Measurements from ENCODE around the gene SLC6A3. TPM values are rescaled to one million over a fixed set of nuclear protein-coding genes. Genes with fewer than 3 reads are reported as not detected.

Gene SLC6A3
- total and polyA plus RNA-seq, 2 donors (not counting 1 experiment from before 2014, with no cell fraction given): 0.01 to 0.15 TPM

GRCh38 chr5:1344975-1345838, 100.0 kb downstream of the SLC6A3 start, which contains the start of gene CLPTM1L:
CLPTM1L (minus strand) TSS chr5:1345099; CDS start chr5:1344841, 258 bp downstream.
- peak within 1 kb of the TSS; percentile 91 for H3K4me3 Mint-ChIP-seq
- peaks cover 29% of the 10 kb centered on the region for H3K4me1 Mint-ChIP-seq
- Histone ChIP-seq H3K79me2 (ENCODE audit: control insufficient read depth, insufficient read depth, low read length) (peaks cover 48% of the 10 kb centered on the region), H3K4me3 (ENCODE audit: control extremely low read depth in 1 of 5, extremely low read depth in 1 of 5, insufficient read depth in 1 of 5, low read depth in 2 of 5, low read length in 4 of 5) (peak within 1 kb of the TSS; percentile 56 to 92 (median 81)), H3K9me3 (ENCODE audit: control extremely low read depth in 1 of 3, control insufficient read depth in 2 of 3, insufficient read depth in 1 of 3, low read length in 2 of 3) (no peaks in the 10 kb centered on the region), H3K9ac (ENCODE audit: low read length) (peak within 1 kb of the TSS; percentile 85), H3K27me3 (replicated peaks in 1 of 4; ENCODE audit: control extremely low read depth in 1 of 4, control insufficient read depth in 3 of 4, insufficient read depth in 4 of 4, low read length in 3 of 4) (no peaks in the 10 kb centered on the region), H3K4me2 (replicated peaks; ENCODE audit: low read depth, low read length, poor library complexity, severe bottlenecking) (peak within 1 kb of the TSS; percentile 89), H2AFZ (ENCODE audit: insufficient read depth, low read depth, low read length, poor library complexity, severe bottlenecking) (peak within 1 kb of the TSS; percentile 89), H3K36me3 (replicated peaks in 1 of 2; ENCODE audit: control extremely low read depth in 1 of 2, control insufficient read depth in 1 of 2, extremely low read depth in 1 of 2, insufficient read depth in 2 of 2, low read length in 1 of 2) (peaks cover 0 to 25% of the 10 kb centered on the region in 2 experiments), H3K4me1 (ENCODE audit: control insufficient read depth in 2 of 2, insufficient read depth in 2 of 2, low read length in 2 of 2) (peaks cover 19 to 36% of the 10 kb centered on the region in 2 donors), H4K20me1 (ENCODE audit: control insufficient read depth, insufficient read depth, low read length, poor library complexity, severe bottlenecking) (peaks cover 11% of the 10 kb centered on the region), H3K27ac (ENCODE audit: low read length in 2 of 2) (peak within 1 kb of the TSS; percentile 73 to 78)
- intact Hi-C loops (cut with micrococcal nuclease): loop anchor here (1.0 to 10.0 kb wide), 5 partner anchors 21 to 179 kb away; partner anchors contain the start of gene TERT
- TF ChIP-seq CTCF (IDR thresholded peaks at IDR 0.05) (no peak), EZH2 (IDR thresholded peaks at IDR 0.05; ENCODE audit: borderline replicate concordance, insufficient read depth, low read depth, low read length, poor library complexity, severe bottlenecking) (no peak)
- no peaks in the 10 kb centered on the region for H3K27me3 Mint-ChIP-seq
- H3K27ac Mint-ChIP-seq: peak within 1 kb of the TSS; percentile 91
- ChIA-PET POLR2A (interaction anchor here (1.1 to 2.2 kb wide), 4 partner anchors 20 to 135 kb away, joined by 3 to 26 read pairs (median 4); no protein-coding TSS in a partner anchor), CTCF (interaction anchor here (0.5 to 5.6 kb wide), 10 partner anchors 27 to 390 kb away, joined by 3 to 26 read pairs (median 3); no protein-coding TSS in a partner anchor)
- no peaks in the 10 kb centered on the region for H3K9me3 Mint-ChIP-seq (ENCODE audit: insufficient read depth)
- ATAC-seq (ENCODE audit: low read depth): peak; percentile 95
- WGBS (ENCODE audit: insufficient coverage): 2% methylated on average over 87 of the region's 87 CpGs
- peak; percentile 94 for DNase-seq

Data from B cell (primary cell).